SK-N-MC (cell line): ENCODE results near the gene RGS6.

Experiments used
- EZH2 ChIP-seq: fragments of 200-600 bp; sonication (generic); IDR thresholded peaks from one replicate; pipeline ENCODE4 v1.6.1; 2017; ENCODE audit warnings: antibody characterized with exemption
- FOXP2 ChIP-seq: optimal IDR thresholded peaks from 2 replicates; pipeline ENCODE3; 2011; ENCODE audit warnings: mild to moderate bottlenecking, moderate library complexity; ENCODE audit not compliant: insufficient read depth; ENCODE audit errors: extremely low read length, control extremely low read depth
- POLR2AphosphoS5 ChIP-seq: IDR thresholded peaks from 2 replicates; pipeline ENCODE4 v1.6.1; 2012; ENCODE audit warnings: mild to moderate bottlenecking, low read depth, low read length, borderline replicate concordance

DNA sequence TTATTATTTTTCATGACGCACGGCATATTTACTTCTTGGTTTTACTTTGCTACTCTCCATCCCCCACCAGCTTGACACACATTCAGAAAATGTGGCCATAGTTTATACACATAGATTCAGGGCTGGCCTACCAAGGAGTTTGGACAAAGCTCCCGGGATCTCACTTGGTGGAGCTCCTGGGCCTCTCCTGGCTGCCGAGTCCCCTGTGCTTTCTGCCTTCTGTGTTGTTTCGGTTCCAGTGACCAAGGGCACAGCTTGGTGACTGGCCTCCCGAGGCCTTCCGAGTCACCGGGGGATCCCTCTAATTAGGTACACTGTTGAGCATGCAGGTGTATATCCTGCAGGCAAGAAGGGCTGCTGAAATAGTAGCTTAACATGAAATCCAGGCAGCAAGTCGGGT, 63.5 kb downstream of the RGS6 start:
- TF ChIP-seq EZH2 (no peak), POLR2AphosphoS5 (no peak), FOXP2 (no peak)
